Psoas muscle (tissue), 8 donors: ENCODE data around the gene NCSTN. TPM values are rescaled to one million over a fixed set of nuclear protein-coding genes. Genes with fewer than 3 reads are reported as not detected.

ENCODE experiments used
- ATAC-seq, 4 donors: fragments of 200-7000 bp; cut with Tn5 transposase; one replicate each; pipeline ENCODE4 v1.9.1; 2020; ENCODE audit warnings: moderate library complexity in 3 of 4, mild to moderate bottlenecking in 2 of 4
- DNase-seq, 2 donors: peaks; one replicate each; pipeline ENCODE4 v3.0.0-alpha.2; 2020
- H3K27ac ChIP-seq: fragments of 200-600 bp; one replicate; pipeline ENCODE4 v1.8.0; 2022
- H3K27me3 ChIP-seq, 3 donors: fragments of 200-600 bp in 1 of 3; one replicate each; pipeline versions ENCODE4 v1.6.1 to v1.8.0; 2013 to 2022; ENCODE audit warnings: low read length in 2 of 3, mild to moderate bottlenecking in 2 of 3, moderate library complexity in 1 of 3; ENCODE audit not compliant: insufficient read depth in 3 of 3
- H3K36me3 ChIP-seq, 2 donors: fragments of 200-600 bp in 1 of 2; one replicate each; pipeline versions ENCODE4 v1.6.1 to v1.8.0; 2013 to 2022; ENCODE audit warnings: low read depth in 1 of 2, mild to moderate bottlenecking in 1 of 2, moderate library complexity in 1 of 2; ENCODE audit not compliant: insufficient read depth in 1 of 2
- H3K4me1 ChIP-seq: fragments of 200-600 bp; one replicate; pipeline ENCODE4 v1.8.0; 2022
- H3K4me3 ChIP-seq: fragments of 200-600 bp; one replicate; pipeline ENCODE4 v1.8.0; 2022; ENCODE audit warnings: mild to moderate bottlenecking
- H3K9me3 ChIP-seq: fragments of 200-600 bp; one replicate; pipeline ENCODE4 v1.8.0; 2022
- CTCF ChIP-seq: fragments of 200-600 bp; IDR thresholded peaks from one replicate; pipeline ENCODE4 v1.8.0; 2022; ENCODE audit warnings: antibody characterized with exemption
- WGBS, 3 donors: extraction: QIAGEN DNeasy Blood & Tissue Kit; methylation state at CpG; one replicate each; pipeline versions ENCODE4 v1.1.6 to v1.1.7; 2013; 5-methylcytosine and 5-hydroxymethylcytosine counted together
- intact Hi-C, 2 donors: fragments of 100-400 bp; cut with DNase I; formaldehyde crosslinking; loops; one replicate each; pipeline versions ENCODE4 v1.11.0 to v1.14.2; 2022
- polyA plus RNA-seq, 3 donors: library from polyadenylated mRNA; stranded (reverse); fragments of 200-250 nt; gene quantifications; one replicate each; pipeline ENCODE4 v1.2.3, GENCODE V29; 2013
- total RNA-seq, 4 donors: library from RNA; stranded (reverse); fragmentation: NEBNext Ultra II Directional in 2 of 4; extraction: Animal tissue kit (Norgen Biotek cat#: 25700) in 2 of 4; gene quantifications; one replicate each; pipeline versions ENCODE4 v1.2.1 to v1.2.4, GENCODE V29; 2021 to 2023
- donor health status: healthy with polysubstance abuse.
- donor health status: DM: no; HTN: no; CAD: no; lungs with moderate emphysema.
- donor health status: Bipolar disorder and iron deficiency.
- donor health status: healthy.
- donor health status: DM: yes; HTN: yes; CAD: no.
- donor health status: DM: no; HTN: no; CAD: no.
- donor health status: DM: no; HTN: no; CAD: no.
- donor health status: DM: yes; HTN: yes; CAD: no.

The NCSTN gene
- total and polyA plus RNA-seq, 7 donors, result 23.5 to 49.8 (median 33.6) TPM

GRCh38 chr1:160407839-160408801, 64.9 kb downstream of the NCSTN start:
- 84 to 91% (median 85%) methylated on average over 12 of the region's 12 CpGs for WGBS, 3 donors
- TF ChIP-seq CTCF, result no peak
- no peaks in the 10 kb centered on the region for H3K36me3 ChIP-seq
- H3K4me3 ChIP-seq, result no peak overlapping the region
- no peak for ATAC-seq
- no peaks in the 10 kb centered on the region for H3K4me1 ChIP-seq
- no peak overlapping the region for H3K27ac ChIP-seq
- H3K9me3 ChIP-seq, result no peaks in the 10 kb centered on the region
- peaks cover 0 to 3% (median 0%) of the 10 kb centered on the region in 3 donors for H3K27me3 ChIP-seq
- intact Hi-C loops, result no loop called here
- DNase-seq, result no peak

Other genes with a start within 250 kb of the NCSTN start
- 1 to 10 TPM; 4.3 to 8.6 (median 6.4) TPM for gene IGSF8, start 244.8 kb upstream of the NCSTN start, total RNA-seq
- gene IGSF8, start 244.8 kb upstream of the NCSTN start, polyA plus RNA-seq, result 1 to 10 TPM; 4.9 to 6.5 (median 6.4) TPM
- gene ATP1A2, start 227.6 kb upstream of the NCSTN start, total RNA-seq, result 1,000 to 10,000 TPM in 1 of 4 donors, 100 to 1,000 TPM in 3; 523 to 1,040 (median 587) TPM
- 100 to 1,000 TPM in 2 of 3 donors, 10 to 100 TPM in 1; 52.5 to 194 (median 162) TPM for gene ATP1A2, start 227.6 kb upstream of the NCSTN start, polyA plus RNA-seq
- 1 to 10 TPM in 1 of 4 donors, under 1 TPM in 3; 0.07 to 2.0 (median 0.38) TPM for gene ATP1A4, start 191.8 kb upstream of the NCSTN start, total RNA-seq
- 1 to 10 TPM in 1 of 3 donors, under 1 TPM in 2; 0.03 to 1.3 (median 0.13) TPM for gene ATP1A4, start 191.8 kb upstream of the NCSTN start, polyA plus RNA-seq
- gene CASQ1, start 152.8 kb upstream of the NCSTN start, total RNA-seq, result 100 to 1,000 TPM; 399 to 903 (median 583) TPM
- 100 to 1,000 TPM; 171 to 412 (median 329) TPM for gene CASQ1, start 152.8 kb upstream of the NCSTN start, polyA plus RNA-seq
- 100 to 1,000 TPM in 2 of 4 donors, 10 to 100 TPM in 2; 51.2 to 232 (median 95.8) TPM for gene PEA15, start 138.0 kb upstream of the NCSTN start, total RNA-seq
- gene PEA15, start 138.0 kb upstream of the NCSTN start, polyA plus RNA-seq, result 100 to 1,000 TPM in 1 of 3 donors, 10 to 100 TPM in 2; 83.4 to 111 (median 95.9) TPM
- 100 to 1,000 TPM; 135 to 204 (median 188) TPM for gene DCAF8, start 80.8 kb upstream of the NCSTN start, total RNA-seq
- gene DCAF8, start 80.8 kb upstream of the NCSTN start, polyA plus RNA-seq, result 100 to 1,000 TPM in 2 of 3 donors, 10 to 100 TPM in 1; 45.4 to 187 (median 106) TPM
- gene PEX19, start 58.2 kb upstream of the NCSTN start, total RNA-seq, result 10 to 100 TPM; 75.3 to 85.4 (median 78.2) TPM
- 100 to 1,000 TPM in 1 of 3 donors, 10 to 100 TPM in 2; 30.2 to 117 (median 52.7) TPM for gene PEX19, start 58.2 kb upstream of the NCSTN start, polyA plus RNA-seq
- 10 to 100 TPM; 72.3 to 96.3 (median 79.9) TPM for gene COPA, start 133 bp upstream of the NCSTN start, total RNA-seq
- gene COPA, start 133 bp upstream of the NCSTN start, polyA plus RNA-seq, result 10 to 100 TPM; 53.8 to 87.2 (median 73.0) TPM
- gene NHLH1, start 23.7 kb downstream of the NCSTN start, total RNA-seq, result under 1 TPM in 2 of 4 donors, not detected in 2; 0.13 to 0.20 TPM
- under 1 TPM in 2 of 3 donors, not detected in 1; 0.06 to 0.07 TPM for gene NHLH1, start 23.7 kb downstream of the NCSTN start, polyA plus RNA-seq
- gene VANGL2, start 57.2 kb downstream of the NCSTN start, total RNA-seq, result under 1 TPM; 0.44 to 0.94 (median 0.68) TPM
- under 1 TPM; 0.18 to 0.32 (median 0.27) TPM for gene VANGL2, start 57.2 kb downstream of the NCSTN start, polyA plus RNA-seq
- under 1 TPM; 0.14 to 0.34 (median 0.21) TPM for gene SLAMF6, start 179.9 kb downstream of the NCSTN start, total RNA-seq
- under 1 TPM in 2 of 3 donors, not detected in 1; 0.08 to 0.18 TPM for gene SLAMF6, start 179.9 kb downstream of the NCSTN start, polyA plus RNA-seq
- 1 to 10 TPM in 2 of 4 donors, under 1 TPM in 2; 0.75 to 2.6 (median 1.3) TPM for gene CD84, start 236.1 kb downstream of the NCSTN start, total RNA-seq
- gene CD84, start 236.1 kb downstream of the NCSTN start, polyA plus RNA-seq, result under 1 TPM; 0.04 to 0.13 (median 0.10) TPM